ACC112 (cell line): ENCODE measurements around the gene TREML2.

ENCODE experiments used
- H2AFZ ChIP-seq: fragments of 200-600 bp; sonication (generic); one replicate; pipeline ENCODE4 v1.6.0; 2017; ENCODE audit warnings: antibody characterized with exemption, low read length; ENCODE audit not compliant: unreplicated experiment
- H3K27ac ChIP-seq: fragments of 200-600 bp; sonication (generic); 2 replicates; pipeline ENCODE4 v1.5.1; 2014; ENCODE audit warnings: low read depth, mild to moderate bottlenecking, antibody characterized with exemption, low read length, moderate library complexity
- H3K27me3 ChIP-seq: fragments of 200-600 bp; sonication (generic); 2 replicates; pipeline ENCODE4 v1.6.1; 2014; ENCODE audit warnings: mild to moderate bottlenecking, antibody characterized with exemption, low read length, moderate library complexity, mixed read lengths; ENCODE audit not compliant: insufficient read depth
- H3K36me3 ChIP-seq: fragments of 200-600 bp; sonication (generic); 2 replicates; pipeline ENCODE4 v1.6.1; 2016; ENCODE audit warnings: mild to moderate bottlenecking, antibody characterized with exemption, low read length, moderate library complexity, mixed read lengths; ENCODE audit not compliant: insufficient read depth
- H3K4me1 ChIP-seq: fragments of 200-600 bp; sonication (generic); one replicate; pipeline ENCODE4 v1.6.1; 2016; ENCODE audit warnings: low read length, mixed read lengths; ENCODE audit not compliant: insufficient read depth, unreplicated experiment, control insufficient read depth
- H3K4me3 ChIP-seq: fragments of 200-600 bp; sonication (generic); 2 replicates; pipeline ENCODE4 v1.5.1; 2014; ENCODE audit warnings: mild to moderate bottlenecking, low read depth, low read length
- H3K79me2 ChIP-seq: fragments of 200-600 bp; sonication (generic); one replicate; pipeline ENCODE4 v1.6.0; 2016; ENCODE audit warnings: low read length; ENCODE audit not compliant: control insufficient read depth, unreplicated experiment, insufficient read depth

Gene TREML2

GRCh38 chr6:41228616-41229015 is 27.7 kb upstream of the TREML2 start:
- Histone ChIP-seq H3K4me3 (no peak overlapping the region), H3K4me1 (no peaks in the 10 kb centered on the region), H3K79me2 (no peaks in the 10 kb centered on the region), H2AFZ (no peak overlapping the region), H3K36me3 (no peaks in the 10 kb centered on the region), H3K27me3 (peaks cover 47% of the 10 kb centered on the region), H3K27ac (no peak overlapping the region)

GRCh38 chr6:41228096-41228495 is 27.1 kb upstream of the TREML2 start, which contains the start of gene TREML4:
Gene TREML4 (plus strand): TSS chr6:41228349. CDS start chr6:41228428, 79 bp downstream.
- H3K36me3 ChIP-seq: no peaks in the 10 kb centered on the region
- no peak within 1 kb of the TSS for H3K27ac ChIP-seq
- no peaks in the 10 kb centered on the region for H3K79me2 ChIP-seq
- peaks cover 48% of the 10 kb centered on the region for H3K27me3 ChIP-seq
- no peaks in the 10 kb centered on the region for H3K4me1 ChIP-seq
- no peak within 1 kb of the TSS for H3K4me3 ChIP-seq
- H2AFZ ChIP-seq: no peak within 1 kb of the TSS

GRCh38 chr6:41226752-41227151 is 25.8 kb upstream of the TREML2 start:
- H2AFZ ChIP-seq: no peak overlapping the region
- no peak overlapping the region for H3K4me3 ChIP-seq
- no peaks in the 10 kb centered on the region for H3K4me1 ChIP-seq
- no peak overlapping the region for H3K27ac ChIP-seq
- peaks cover 42% of the 10 kb centered on the region for H3K27me3 ChIP-seq
- H3K36me3 ChIP-seq: no peaks in the 10 kb centered on the region
- H3K79me2 ChIP-seq: no peaks in the 10 kb centered on the region

GRCh38 chr6:41224800-41225199 is 23.9 kb upstream of the TREML2 start:
- Histone ChIP-seq H3K27me3 (peaks cover 42% of the 10 kb centered on the region), H3K36me3 (no peaks in the 10 kb centered on the region), H3K79me2 (no peaks in the 10 kb centered on the region), H3K27ac (no peak overlapping the region), H2AFZ (no peak overlapping the region), H3K4me1 (no peaks in the 10 kb centered on the region), H3K4me3 (no peak overlapping the region)

- no peak overlapping the region for H3K27ac ChIP-seq
- no peak overlapping the region for H2AFZ ChIP-seq
- no peak overlapping the region for H3K4me3 ChIP-seq
These were observed 21.6 kb upstream of the TREML2 start for GRCh38 chr6:41222513-41222912.

GRCh38 chr6:41222045-41222444 is 21.1 kb upstream of the TREML2 start:
- Histone ChIP-seq H3K4me1 (no peaks in the 10 kb centered on the region), H3K79me2 (no peaks in the 10 kb centered on the region), H3K36me3 (no peaks in the 10 kb centered on the region), H3K4me3 (no peak overlapping the region), H3K27me3 (peaks cover 38% of the 10 kb centered on the region), H3K27ac (no peak overlapping the region), H2AFZ (no peak overlapping the region)

More at GRCh38 chr6:41222513-41222912, 21.6 kb upstream of the TREML2 start:
- H3K79me2 ChIP-seq: no peaks in the 10 kb centered on the region
- peaks cover 39% of the 10 kb centered on the region for H3K27me3 ChIP-seq
- no peaks in the 10 kb centered on the region for H3K4me1 ChIP-seq
- H3K36me3 ChIP-seq: no peaks in the 10 kb centered on the region

GRCh38 chr6:41216616-41217015 is 15.7 kb upstream of the TREML2 start:
- no peaks in the 10 kb centered on the region for H3K79me2 ChIP-seq
- H3K27me3 ChIP-seq: peaks cover 22% of the 10 kb centered on the region
- no peak overlapping the region for H3K4me3 ChIP-seq
- no peaks in the 10 kb centered on the region for H3K4me1 ChIP-seq
- H2AFZ ChIP-seq: no peak overlapping the region
- no peaks in the 10 kb centered on the region for H3K36me3 ChIP-seq
- no peak overlapping the region for H3K27ac ChIP-seq

GRCh38 chr6:41215777-41216176 is 14.8 kb upstream of the TREML2 start:
- no peaks in the 10 kb centered on the region for H3K4me1 ChIP-seq
- no peaks in the 10 kb centered on the region for H3K79me2 ChIP-seq
- H2AFZ ChIP-seq: no peak overlapping the region
- no peak overlapping the region for H3K4me3 ChIP-seq
- H3K27ac ChIP-seq: no peak overlapping the region
- peaks cover 26% of the 10 kb centered on the region for H3K27me3 ChIP-seq
- no peaks in the 10 kb centered on the region for H3K36me3 ChIP-seq

- Histone ChIP-seq H3K4me1 (no peaks in the 10 kb centered on the region), H3K27me3 (peaks cover 28% of the 10 kb centered on the region), H2AFZ (no peak overlapping the region), H3K4me3 (no peak overlapping the region), H3K36me3 (no peaks in the 10 kb centered on the region), H3K79me2 (no peaks in the 10 kb centered on the region), H3K27ac (no peak overlapping the region)
These were observed 13.8 kb upstream of the TREML2 start for GRCh38 chr6:41214559-41215238.

GRCh38 chr6:41209547-41210320 is 8.8 kb upstream of the TREML2 start:
- H3K4me3 ChIP-seq: no peak overlapping the region
- no peak overlapping the region for H2AFZ ChIP-seq
- H3K4me1 ChIP-seq: no peaks in the 10 kb centered on the region
- H3K79me2 ChIP-seq: no peaks in the 10 kb centered on the region
- no peak overlapping the region for H3K27ac ChIP-seq
- peaks cover 51% of the 10 kb centered on the region for H3K27me3 ChIP-seq
- H3K36me3 ChIP-seq: no peaks in the 10 kb centered on the region
